ENCODE data around the gene MKKS. TPM values are rescaled to one million over a fixed set of nuclear protein-coding genes. Genes with fewer than 3 reads are reported as not detected.
A peak's percentile ranks its signal among the peaks of the same experiment; 100 is the strongest.

MKKS gene
- total and polyA plus RNA-seq, 2 of the 13 experiments (the other 11 are each of a cell fraction or from before 2014, with no cell fraction given), result 26.7 to 34.5 TPM

GRCh38 chr20:10434832-10435812, 1.1 kb upstream of the MKKS start, which contains the start of gene SLX4IP (continued):
- TF ChIP-seq GMEB2 (CRISPR knock-in tag; IDR thresholded peaks at IDR 0.05; ENCODE audit: low read depth) (no peak; the same call in 1 of the 2 replicates), MIER3 (CRISPR knock-in tag; IDR thresholded peaks at IDR 0.05; ENCODE audit: borderline replicate concordance) (peak; percentile 58; the same call in 1 of the 2 replicates), ZBTB7A (CRISPR knock-in tag; IDR thresholded peaks at IDR 0.05) (0 out of 2 replicates have a peak, but pooled peaks have one; percentile 53), YY1 (IDR thresholded peaks at IDR 0.05; ENCODE audit: insufficient read depth, insufficient replicate concordance, low read depth, low read length) (peak; percentile 100), HOXA3 (CRISPR knock-in tag; IDR thresholded peaks at IDR 0.05) (peak; percentile 100), PAX8 (CRISPR knock-in tag; IDR thresholded peaks at IDR 0.05; ENCODE audit: borderline replicate concordance) (no peak), ZNF670 (CRISPR knock-in tag; IDR thresholded peaks at IDR 0.05; ENCODE audit: borderline replicate concordance) (0 out of 2 replicates have a peak, but pooled peaks have one; percentile 40), ZNF24 (IDR thresholded peaks at IDR 0.05) (no peak; the same call in 1 of the 2 replicates), SMAD3 (CRISPR knock-in tag; IDR thresholded peaks at IDR 0.05) (peak; percentile 88), ZKSCAN5 (CRISPR knock-in tag; IDR thresholded peaks at IDR 0.05) (no peak), DNMT3B (CRISPR knock-in tag; conservative IDR thresholded peaks at IDR 0.05) (no peak), ZNF878 (CRISPR knock-in tag; IDR thresholded peaks at IDR 0.05) (no peak; the same call in 1 of the 2 replicates), TMF1 (CRISPR knock-in tag; IDR thresholded peaks at IDR 0.05; ENCODE audit: low read depth) (0 out of 2 replicates have a peak, but pooled peaks have one; percentile 68), ZNF451 (CRISPR knock-in tag; IDR thresholded peaks at IDR 0.05) (peak; percentile 16; the same call in 1 of the 2 replicates), HNF4A (CRISPR knock-in tag; IDR thresholded peaks at IDR 0.05) (no peak), FOXC1 (CRISPR knock-in tag; IDR thresholded peaks at IDR 0.05; ENCODE audit: borderline replicate concordance) (peak; percentile 92; the same call in 1 of the 2 replicates), ZNF138 (CRISPR knock-in tag; IDR thresholded peaks at IDR 0.05; ENCODE audit: low read depth) (0 out of 2 replicates have a peak, but pooled peaks have one; percentile 57), ZNF564 (CRISPR knock-in tag; IDR thresholded peaks at IDR 0.05) (0 out of 2 replicates have a peak, but pooled peaks have one; percentile 17), ATF7-NPFF (CRISPR knock-in tag; IDR thresholded peaks at IDR 0.05; ENCODE audit: low read depth) (no peak), THRA (CRISPR knock-in tag; IDR thresholded peaks at IDR 0.05; ENCODE audit: borderline replicate concordance) (no peak; the same call in 1 of the 2 replicates), FOSL2 (CRISPR knock-in tag; IDR thresholded peaks at IDR 0.05) (peak; percentile 73), THAP9 (CRISPR knock-in tag; IDR thresholded peaks at IDR 0.05; ENCODE audit: borderline replicate concordance) (peak; percentile 90; the same call in 1 of the 2 replicates)
- TF ChIP-seq, protein P1, sequence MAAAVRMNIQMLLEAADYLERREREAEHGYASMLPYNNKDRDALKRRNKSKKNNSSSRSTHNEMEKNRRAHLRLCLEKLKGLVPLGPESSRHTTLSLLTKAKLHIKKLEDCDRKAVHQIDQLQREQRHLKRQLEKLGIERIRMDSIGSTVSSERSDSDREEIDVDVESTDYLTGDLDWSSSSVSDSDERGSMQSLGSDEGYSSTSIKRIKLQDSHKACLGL (CRISPR knock-in tag; IDR thresholded peaks at IDR 0.05), result 0 out of 2 replicates have a peak, but pooled peaks have one; percentile 36

Data from HepG2 (cell line).